HL-60 (cell line): ENCODE results near the gene OIT3.

Experiments used
- GABPA ChIP-seq: IDR thresholded peaks from 2 replicates; pipeline ENCODE4 v1.6.1; 2012; ENCODE audit warnings: low read depth
- POLR2AphosphoS5 ChIP-seq: IDR thresholded peaks from 2 replicates; pipeline ENCODE4 v1.6.1; 2012; ENCODE audit warnings: low read depth
- REST ChIP-seq: IDR thresholded peaks from 2 replicates; pipeline ENCODE4 v1.6.1; 2012; ENCODE audit warnings: low read depth; ENCODE audit not compliant: insufficient replicate concordance
- SPI1 ChIP-seq: IDR thresholded peaks from 2 replicates; pipeline ENCODE4 v1.6.1; 2012; ENCODE audit warnings: low read depth, mild to moderate bottlenecking, borderline replicate concordance
- TF ChIP-seq, protein P1 (sequence below): IDR thresholded peaks from one replicate; pipeline ENCODE4 v1.5.1; 2011; ENCODE audit warnings: low read length, control low read depth, inconsistent platforms; ENCODE audit not compliant: insufficient read depth

DNA sequence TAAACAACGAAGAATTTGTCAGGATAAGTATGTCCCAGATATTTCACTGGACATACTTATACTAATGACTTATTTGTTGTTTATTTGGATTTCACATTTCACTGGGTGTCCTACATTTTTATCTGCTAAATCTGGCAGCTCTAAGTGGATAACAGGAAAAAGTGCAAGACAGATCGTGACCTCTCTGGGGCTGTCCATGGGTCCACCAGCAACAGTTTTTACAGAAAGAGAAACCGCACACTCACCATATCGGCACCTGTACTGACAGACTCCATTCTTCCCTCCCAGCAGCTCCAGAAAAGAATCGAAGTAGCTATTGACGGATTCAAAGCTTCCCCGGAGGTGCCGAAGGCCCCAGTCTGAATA is 60.7 kb downstream of the OIT3 start:
- TF ChIP-seq, protein P1, sequence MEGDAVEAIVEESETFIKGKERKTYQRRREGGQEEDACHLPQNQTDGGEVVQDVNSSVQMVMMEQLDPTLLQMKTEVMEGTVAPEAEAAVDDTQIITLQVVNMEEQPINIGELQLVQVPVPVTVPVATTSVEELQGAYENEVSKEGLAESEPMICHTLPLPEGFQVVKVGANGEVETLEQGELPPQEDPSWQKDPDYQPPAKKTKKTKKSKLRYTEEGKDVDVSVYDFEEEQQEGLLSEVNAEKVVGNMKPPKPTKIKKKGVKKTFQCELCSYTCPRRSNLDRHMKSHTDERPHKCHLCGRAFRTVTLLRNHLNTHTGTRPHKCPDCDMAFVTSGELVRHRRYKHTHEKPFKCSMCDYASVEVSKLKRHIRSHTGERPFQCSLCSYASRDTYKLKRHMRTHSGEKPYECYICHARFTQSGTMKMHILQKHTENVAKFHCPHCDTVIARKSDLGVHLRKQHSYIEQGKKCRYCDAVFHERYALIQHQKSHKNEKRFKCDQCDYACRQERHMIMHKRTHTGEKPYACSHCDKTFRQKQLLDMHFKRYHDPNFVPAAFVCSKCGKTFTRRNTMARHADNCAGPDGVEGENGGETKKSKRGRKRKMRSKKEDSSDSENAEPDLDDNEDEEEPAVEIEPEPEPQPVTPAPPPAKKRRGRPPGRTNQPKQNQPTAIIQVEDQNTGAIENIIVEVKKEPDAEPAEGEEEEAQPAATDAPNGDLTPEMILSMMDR: no peak
- TF ChIP-seq POLR2AphosphoS5 (no peak), GABPA (no peak), SPI1 (no peak), REST (no peak)
